ENCODE measurements around the gene EHD3.

GRCh38 chr2:31222071-31222470 is 11.9 kb upstream of the EHD3 start:
- TF ChIP-seq ELF4 (IDR thresholded peaks at IDR 0.05) (no peak), FOXM1 (IDR thresholded peaks at IDR 0.05; ENCODE audit: borderline replicate concordance) (no peak), HDGF (IDR thresholded peaks at IDR 0.05; ENCODE audit: borderline replicate concordance) (no peak), LEF1 (IDR thresholded peaks at IDR 0.05; ENCODE audit: borderline replicate concordance) (no peak), SUZ12 (IDR thresholded peaks at IDR 0.05) (no peak), FOXK2 (IDR thresholded peaks at IDR 0.05) (no peak), FOXA1 (IDR thresholded peaks at IDR 0.05) (no peak), NFRKB (IDR thresholded peaks at IDR 0.05) (no peak), SP1 (IDR thresholded peaks at IDR 0.05) (no peak), PKNOX1 (IDR thresholded peaks at IDR 0.05) (no peak), BHLHE40 (IDR thresholded peaks at IDR 0.05; ENCODE audit: borderline replicate concordance) (no peak), ZNF384 (IDR thresholded peaks at IDR 0.05) (no peak), CTBP1 (IDR thresholded peaks at IDR 0.05; ENCODE audit: borderline replicate concordance) (no peak)

Data from HEK293T (cell line).